GM12878 (cell line): ENCODE measurements around the gene EYS. TPM values are rescaled to one million over a fixed set of nuclear protein-coding genes. Genes with fewer than 3 reads are reported as not detected.

Experiments
- ATAC-seq: fragments of 200-7000 bp; cut with Tn5 transposase; 3 replicates; pipeline ENCODE4 v1.9.1; 2020; ENCODE audit warnings: mild to moderate bottlenecking, moderate library complexity
- BruUV-seq: library from RNA; stranded (reverse); fragments of 400-500 nt; replicated peaks from 2 replicates; lab custom pipeline; 2021; lab: Mats Ljungman, UMichigan
- CTCF ChIA-PET: fragments of 300-600 bp; sonication (Branson Sonifier 250); formaldehyde crosslinking; extraction: SDS; loops from one replicate; lab custom pipeline; 2021; ENCODE audit warnings: inconsistent platforms; lab: Yijun Ruan, JAX
- POLR2A ChIA-PET: fragments of 350-600 bp; formaldehyde crosslinking; extraction: SDS; loops from one replicate; lab custom pipeline; 2021; ENCODE audit warnings: inconsistent platforms; lab: Charles Lee
- RAD21 ChIA-PET: fragments of 300-600 bp; sonication (Branson Sonifier 250); formaldehyde crosslinking; loops from one replicate; lab custom pipeline; 2023; ENCODE audit warnings: antibody characterized with exemption; ENCODE audit not compliant: unreplicated experiment; lab: Charles Lee
- SMC1A ChIA-PET: fragments of 300-600 bp; sonication (Branson Sonifier 250); formaldehyde crosslinking; loops from one replicate; lab custom pipeline; 2023; ENCODE audit not compliant: unreplicated experiment, uncharacterized antibody; lab: Charles Lee
- DNase-seq: peaks from one replicate; pipeline ENCODE4 v3.0.0-alpha.2; 2011; ENCODE audit warnings: low read depth, low spot score
- FAIRE-seq: peaks from 3 replicates; lab custom pipeline; 2011; peaks lifted over from hg19 to GRCh38; lab: Jason Lieb, UNC
- H2AFZ ChIP-seq: 2 replicates; pipeline ENCODE4 v1.6.0; 2011; ENCODE audit warnings: low read depth, low read length, control low read depth; ENCODE audit not compliant: control insufficient read depth
- H3K27ac ChIP-seq: 2 replicates; pipeline ENCODE4 v1.5.1; 2011; ENCODE audit warnings: control low read depth; ENCODE audit not compliant: control insufficient read depth, insufficient read depth
- H3K27me3 ChIP-seq, 2 experiments: replicated peaks in 1 of 2; 2 replicates each; pipeline versions ENCODE4 v1.6.0 to v1.6.1; 2011; ENCODE audit warnings: low read length in 1 of 2; ENCODE audit not compliant: control insufficient read depth in 2 of 2, insufficient read depth in 2 of 2
- H3K36me3 ChIP-seq, 2 experiments: 2 replicates each; pipeline ENCODE4 v1.5.1; 2011; ENCODE audit warnings: low read length in 1 of 2; ENCODE audit not compliant: control insufficient read depth in 2 of 2, insufficient read depth in 2 of 2
- H3K4me1 ChIP-seq: 2 replicates; pipeline ENCODE4 v1.6.1; 2011; ENCODE audit warnings: mild to moderate bottlenecking, low read length, moderate library complexity, mixed read lengths; ENCODE audit not compliant: control insufficient read depth, insufficient read depth
- H3K4me2 ChIP-seq: 2 replicates; pipeline ENCODE4 v1.6.0; 2011; ENCODE audit warnings: control low read depth; ENCODE audit not compliant: control insufficient read depth, insufficient read depth
- H3K4me3 ChIP-seq: fragments of 200-600 bp; sonication (generic); 2 replicates; pipeline ENCODE4 v1.5.1; 2016
- H3K79me2 ChIP-seq: 2 replicates; pipeline ENCODE4 v1.6.0; 2011; ENCODE audit warnings: low read length; ENCODE audit not compliant: control insufficient read depth, insufficient read depth
- H3K9ac ChIP-seq: 2 replicates; pipeline ENCODE4 v1.8.0; 2011; ENCODE audit warnings: low read length, control low read depth, mixed read lengths; ENCODE audit not compliant: control insufficient read depth, insufficient read depth
- H3K9me3 ChIP-seq: replicated peaks from 3 replicates; pipeline ENCODE4 v1.5.1; 2011; ENCODE audit warnings: mild to moderate bottlenecking, low read length; ENCODE audit not compliant: control insufficient read depth, insufficient read depth
- H4K20me1 ChIP-seq: 2 replicates; pipeline ENCODE4 v1.6.0; 2011; ENCODE audit not compliant: control insufficient read depth, insufficient read depth
- CHD2 ChIP-seq: IDR thresholded peaks from 2 replicates; pipeline ENCODE4 v1.6.1; 2011; ENCODE audit warnings: low read depth, low read length, improper control_type of control experiment, borderline replicate concordance
- CREM ChIP-seq: IDR thresholded peaks from 2 replicates; pipeline ENCODE4 v1.6.1; 2014; ENCODE audit warnings: antibody characterized with exemption, low read depth
- EP300 ChIP-seq, 2 experiments: fragments of 150-350 bp in 1 of 2; IDR thresholded peaks; 2 replicates each; pipeline ENCODE4 v1.6.1; 2011 to 2012; ENCODE audit warnings: low read depth in 2 of 2, low read length in 2 of 2, borderline replicate concordance in 1 of 2, improper control_type of control experiment in 1 of 2, inconsistent platforms in 1 of 2; ENCODE audit not compliant: control insufficient read depth in 1 of 2
- HSF1 ChIP-seq: fragments of 150-350 bp; IDR thresholded peaks from 2 replicates; pipeline ENCODE4 v1.6.1; 2014; ENCODE audit warnings: mild to moderate bottlenecking, low read depth, low read length
- IKZF2 ChIP-seq, 2 experiments: fragments of 450-650 bp; IDR thresholded peaks; 2 replicates each; pipeline ENCODE4 v1.6.1; 2017; ENCODE audit warnings: mild to moderate bottlenecking in 2 of 2, moderate library complexity in 2 of 2
- LARP7 ChIP-seq: fragments of 450-650 bp; IDR thresholded peaks from 2 replicates; pipeline ENCODE4 v1.6.1; 2017; ENCODE audit warnings: mild to moderate bottlenecking
- NFIC ChIP-seq: IDR thresholded peaks from 2 replicates; pipeline ENCODE4 v1.6.1; 2012; ENCODE audit warnings: low read depth, mild to moderate bottlenecking, inconsistent platforms, low read length, moderate library complexity
- POLR2A ChIP-seq: IDR thresholded peaks from 2 replicates; pipeline ENCODE4 v1.6.1; 2011; ENCODE audit warnings: low read depth, mild to moderate bottlenecking, low read length
- SMARCA5 ChIP-seq: fragments of 450-650 bp; IDR thresholded peaks from 2 replicates; pipeline ENCODE4 v1.6.1; 2017; ENCODE audit warnings: mild to moderate bottlenecking
- WRNIP1 ChIP-seq: IDR thresholded peaks from 2 replicates; pipeline ENCODE4 v1.6.1; 2011; ENCODE audit warnings: low read depth, low read length, improper control_type of control experiment, borderline replicate concordance
- YY1 ChIP-seq: IDR thresholded peaks from 2 replicates; pipeline ENCODE4 v1.6.1; 2011; ENCODE audit warnings: low read depth, mild to moderate bottlenecking, low read length
- ZBTB4 ChIP-seq: fragments of 450-650 bp; formaldehyde crosslinking; IDR thresholded peaks from 2 replicates; pipeline ENCODE4 v1.4.0; 2022; ENCODE audit warnings: mild to moderate bottlenecking, moderate library complexity
- ZNF24 ChIP-seq: fragments of 450-650 bp; IDR thresholded peaks from 2 replicates; pipeline ENCODE4 v1.6.1; 2017; ENCODE audit warnings: antibody characterized with exemption, mild to moderate bottlenecking
- ZNF622 ChIP-seq: fragments of 450-650 bp; IDR thresholded peaks from 2 replicates; pipeline ENCODE4 v1.6.1; 2017; ENCODE audit warnings: mild to moderate bottlenecking, inconsistent platforms
- WGBS: methylation state at CpG from one replicate; pipeline ENCODE4 v1.1.6; 2016; ENCODE audit warnings: low lambda C conversion rate; ENCODE audit not compliant: insufficient replicate concordance, insufficient coverage; ENCODE audit errors: missing lambda C conversion rate; 5-methylcytosine and 5-hydroxymethylcytosine counted together
- in situ Hi-C: fragments of 300-500 bp; cut with MboI; formaldehyde crosslinking; loops from 9 replicates; pipeline ENCODE4 v1.14.3; 2018; ENCODE audit warnings: mixed read lengths
- intact Hi-C: fragments of 100-400 bp; cut with micrococcal nuclease; formaldehyde crosslinking; loops from one replicate; pipeline ENCODE4 v1.14.2; 2022; ENCODE audit not compliant: unreplicated experiment
- polyA plus RNA-seq, 11 experiments: library from polyadenylated mRNA; depleted of rRNA in 4 of 11; unstranded in 6 of 11; stranded (reverse) in 5 of 11; fragments of >200 nt; fragmentation: Nextera tagmentation in 4 of 11; fragmentation: Illumina TruSeq in 1 of 11; extraction: Ambion mirVana in 4 of 11; extraction: Trizol in 1 of 11; gene quantifications; 1 replicate in 1 of 11; 2 replicates in 10 of 11; pipeline versions ENCODE4 v1.2.1 to v1.2.3, GENCODE V29; 2011 to 2016; ENCODE audit warnings: inconsistent platforms in 2 of 11, missing spikeins in 2 of 11, low read depth in 1 of 11
- total RNA-seq, 4 experiments: library from RNA; depleted of rRNA in 3 of 4; stranded (reverse); fragments of >200 nt in 3 of 4; fragmentation: Illumina TruSeq in 1 of 4; extraction: Trizol in 1 of 4; gene quantifications; 2 replicates each; pipeline versions ENCODE4 v1.2.1 to v1.2.3, GENCODE V29; 2013 to 2021

The EYS gene
- total and polyA plus RNA-seq, 10 of the 15 experiments (the other 5 are each of a cell fraction or from before 2014, with no cell fraction given), result under 0.01 to 0.14 (median 0.02) TPM; not detected in 1

- no peak overlapping the region for H3K4me2 ChIP-seq
- RAD21 ChIA-PET, result interaction anchor here (0.6 to 1.7 kb wide), 6 partner anchors 17 to 435 kb away, joined by 3 to 11 read pairs (median 4); no protein-coding TSS in a partner anchor
- intact Hi-C loops, result no loop called here
Measured at GRCh38 chr6:63785006-63785405, 1922.0 kb downstream of the EYS start.

GRCh38 chr6:63783096-63783495 is 1923.9 kb downstream of the EYS start:
- ChIA-PET CTCF (interaction anchor here (0.8 to 2.4 kb wide), 7 partner anchors 10 to 431 kb away, joined by 3 to 8 read pairs (median 4); no protein-coding TSS in a partner anchor), RAD21 (interaction anchor here (0.7 to 1.4 kb wide), 4 partner anchors 19 to 431 kb away, joined by 3 to 7 read pairs (median 3); no protein-coding TSS in a partner anchor), SMC1A (interaction anchor here (0.6 to 2.2 kb wide), 10 partner anchors 11 to 1095 kb away, joined by 3 to 14 read pairs (median 3); no protein-coding TSS in a partner anchor), POLR2A (no interaction called here)
- intact Hi-C loops (no loop called here), in situ Hi-C loops (loop anchor here (25.0 kb wide), 1 partner anchor 471 kb away; the partner anchor contains the start of gene LGSN)
- Histone ChIP-seq H3K27me3 (no peaks in the 10 kb centered on the region), H3K79me2 (no peaks in the 10 kb centered on the region), H3K9me3 (no peaks in the 10 kb centered on the region), H3K4me2 (no peak overlapping the region), H3K27ac (no peak overlapping the region), H4K20me1 (no peaks in the 10 kb centered on the region), H3K4me1 (peaks cover 8% of the 10 kb centered on the region), H3K36me3 (no peaks in the 10 kb centered on the region), H3K4me3 (no peak overlapping the region), H3K9ac (no peak overlapping the region), H2AFZ (no peak overlapping the region)
- DNase-seq, result no peak
- peak; percentile 39 for ATAC-seq
- FAIRE-seq, result no peak
- BruUV-seq, result no TSS peak
- WGBS, result 0% methylated on average over 1 of the region's 1 CpG
- TF ChIP-seq YY1 (no peak), NFIC (no peak), POLR2A (no peak), SMARCA5 (no peak), CHD2 (no peak), CREM (no peak), LARP7 (no peak), ZNF622 (no peak), IKZF2 (IDR thresholded peaks at IDR 0.05) (no peak), HSF1 (no peak), WRNIP1 (no peak), ZBTB4 (CRISPR knock-in tag) (no peak)

More at GRCh38 chr6:63785006-63785405, 1922.0 kb downstream of the EYS start:
- no peak overlapping the region for H3K9ac ChIP-seq
- no peak overlapping the region for H2AFZ ChIP-seq
- H3K4me3 ChIP-seq, result no peak overlapping the region
- ChIA-PET POLR2A (no interaction called here), CTCF (interaction anchor here (0.7 to 1.3 kb wide), 4 partner anchors 17 to 433 kb away, joined by 4 to 6 read pairs (median 4); no protein-coding TSS in a partner anchor), SMC1A (interaction anchor here (1.0 to 1.3 kb wide), 2 partner anchors 32 to 432 kb away, joined by 3 to 6 read pairs; no protein-coding TSS in a partner anchor)
- no TSS peak for BruUV-seq
- H3K27ac ChIP-seq, result no peak overlapping the region
- TF ChIP-seq ZNF24 (peak; percentile 59; the same call in 1 of the 2 replicates), EP300 (IDR thresholded peaks at IDR 0.05; ENCODE audit: borderline replicate concordance in 1 of 2, control insufficient read depth in 1 of 2, low read depth in 2 of 2, low read length in 2 of 2) (no peak)
- no peaks in the 10 kb centered on the region for H3K79me2 ChIP-seq
- H3K36me3 ChIP-seq, result no peaks in the 10 kb centered on the region
- no peaks in the 10 kb centered on the region for H4K20me1 ChIP-seq
- H3K4me1 ChIP-seq, result peaks cover 8% of the 10 kb centered on the region
- FAIRE-seq (no peak), DNase-seq (no peak), ATAC-seq (peak; percentile 68)
- in situ Hi-C loops, result loop anchor here (25.0 kb wide), 1 partner anchor 473 kb away; the partner anchor contains the start of gene LGSN
- H3K9me3 ChIP-seq, result no peaks in the 10 kb centered on the region
- WGBS, result 50% methylated on average over 1 of the region's 1 CpG
- no peaks in the 10 kb centered on the region for H3K27me3 ChIP-seq
